Ascending aorta (tissue), 2 donors: Measurements from ENCODE around the gene CEBPG. TPM values are rescaled to one million over a fixed set of nuclear protein-coding genes. Genes with fewer than 3 reads are reported as not detected.

Source experiments
- DNase-seq, 2 donors: peaks; one replicate each; pipeline ENCODE4 v3.0.0-alpha.2; 2019; ENCODE audit warnings: low spot score in 2 of 2
- H3K27ac ChIP-seq, 2 donors: fragments of 200-600 bp; sonication (generic); one replicate each; pipeline ENCODE4 v1.5.1; 2016 to 2017; ENCODE audit warnings: mild to moderate bottlenecking in 1 of 2
- H3K27me3 ChIP-seq: fragments of 200-600 bp; sonication (generic); one replicate; pipeline ENCODE4 v1.5.1; 2017
- H3K36me3 ChIP-seq, 2 donors: fragments of 200-600 bp; sonication (generic); one replicate each; pipeline ENCODE4 v1.5.1; 2016
- H3K4me1 ChIP-seq, 2 donors: fragments of 200-600 bp; sonication (generic); one replicate each; pipeline ENCODE4 v1.5.1; 2016 to 2017; ENCODE audit warnings: mild to moderate bottlenecking in 1 of 2
- H3K4me3 ChIP-seq, 2 donors: fragments of 200-600 bp; sonication (generic); one replicate each; pipeline ENCODE4 v1.5.1; 2016 to 2017; ENCODE audit warnings: mild to moderate bottlenecking in 1 of 2
- H3K9me3 ChIP-seq, 2 donors: fragments of 200-600 bp; sonication (generic); one replicate each; pipeline ENCODE4 v1.5.1; 2016
- CTCF ChIP-seq, 3 experiments: fragments of 200-600 bp in 2 of 3; fragments of 450-650 bp in 1 of 3; sonication (generic) in 2 of 3; IDR thresholded peaks; one replicate each; pipeline ENCODE4 v1.5.1; 2016 to 2019; ENCODE audit warnings: antibody characterized with exemption in 3 of 3, mild to moderate bottlenecking in 1 of 3, moderate library complexity in 1 of 3
- intact Hi-C: fragments of 100-400 bp; cut with DNase I; formaldehyde crosslinking; loops from one replicate; pipeline ENCODE4 v1.15.1; 2023
- total RNA-seq: library from RNA; depleted of rRNA; stranded (reverse); fragments of >200 nt; gene quantifications from one replicate; pipeline ENCODE4 v1.1.0, GENCODE V29; 2016

CEBPG gene
- total RNA-seq, 1 donor from 2014 or later: 21.9 TPM

GRCh38 chr19:33376423-33376822 lies 2.9 kb downstream of the CEBPG start:
- no peak for TF ChIP-seq CTCF (IDR thresholded peaks at IDR 0.05)
- intact Hi-C loops: loop anchor here (10.0 kb wide), 1 partner anchor 402 kb away; the partner anchor contains the start of genes CEP89 and FAAP24
- Histone ChIP-seq H3K36me3 (peaks cover 5 to 15% of the 10 kb centered on the region in 2 donors), H3K9me3 (no peaks in the 10 kb centered on the region), H3K27me3 (no peaks in the 10 kb centered on the region), H3K27ac (peak overlapping the region; percentile 15 to 37), H3K4me1 (peaks cover 0 to 19% of the 10 kb centered on the region in 2 donors), H3K4me3 (no peak overlapping the region)
- peak in 1 of 2 donors; percentile 82 for DNase-seq

- H3K27ac ChIP-seq: peak overlapping the region in 1 of 2 donors; percentile 14
- no peaks in the 10 kb centered on the region for H3K27me3 ChIP-seq
- no peak for TF ChIP-seq CTCF (IDR thresholded peaks at IDR 0.05)
- intact Hi-C loops: loop anchor here (10.0 kb wide), 1 partner anchor 402 kb away; the partner anchor contains the start of genes CEP89 and FAAP24
- H3K9me3 ChIP-seq: no peaks in the 10 kb centered on the region
- DNase-seq: no peak
- H3K4me3 ChIP-seq: no peak overlapping the region
- peaks cover 5 to 19% of the 10 kb centered on the region in 2 donors for H3K36me3 ChIP-seq
- peaks cover 0 to 19% of the 10 kb centered on the region in 2 donors for H3K4me1 ChIP-seq
These were observed 3.5 kb downstream of the CEBPG start for GRCh38 chr19:33376941-33377557.

- intact Hi-C loops: loop anchor here (10.0 kb wide), 1 partner anchor 403 kb away; the partner anchor contains the start of genes CEP89 and FAAP24
- no peak for TF ChIP-seq CTCF (IDR thresholded peaks at IDR 0.05)
- H3K27ac ChIP-seq: peak overlapping the region in 1 of 2 donors; percentile 14
These were observed 4.3 kb downstream of the CEBPG start for GRCh38 chr19:33377586-33378475.

GRCh38 chr19:33379151-33379829 lies 5.8 kb downstream of the CEBPG start:
- DNase-seq: no peak
- H3K4me1 ChIP-seq: peaks cover 0 to 19% of the 10 kb centered on the region in 2 donors
- H3K9me3 ChIP-seq: no peaks in the 10 kb centered on the region
- peaks cover 5 to 28% of the 10 kb centered on the region in 2 donors for H3K36me3 ChIP-seq
- H3K27ac ChIP-seq: no peak overlapping the region
- intact Hi-C loops: loop anchor here (10.0 kb wide), 1 partner anchor 404 kb away; the partner anchor contains the start of genes CEP89 and FAAP24
- TF ChIP-seq CTCF (IDR thresholded peaks at IDR 0.05): no peak
- H3K27me3 ChIP-seq: no peaks in the 10 kb centered on the region
- H3K4me3 ChIP-seq: no peak overlapping the region

More at GRCh38 chr19:33377586-33378475, 4.3 kb downstream of the CEBPG start:
- H3K36me3 ChIP-seq: peaks cover 5 to 20% of the 10 kb centered on the region in 2 donors
- H3K4me3 ChIP-seq: no peak overlapping the region
- no peaks in the 10 kb centered on the region for H3K27me3 ChIP-seq
- H3K4me1 ChIP-seq: peaks cover 0 to 19% of the 10 kb centered on the region in 2 donors
- no peaks in the 10 kb centered on the region for H3K9me3 ChIP-seq
- no peak for DNase-seq

- Histone ChIP-seq H3K4me1 (peaks cover 0 to 6% of the 10 kb centered on the region in 2 donors), H3K27me3 (no peaks in the 10 kb centered on the region), H3K36me3 (peaks cover 5 to 33% of the 10 kb centered on the region in 2 donors), H3K27ac (no peak overlapping the region), H3K9me3 (no peaks in the 10 kb centered on the region), H3K4me3 (no peak overlapping the region)
- intact Hi-C loops: no loop called here
- DNase-seq: no peak
- no peak for TF ChIP-seq CTCF (IDR thresholded peaks at IDR 0.05)
These were observed 7.6 kb downstream of the CEBPG start for GRCh38 chr19:33381101-33381500.
